GM15510 (cell line): ENCODE results near the gene OSBPL6.

Source experiments
- POLR2A ChIP-seq: IDR thresholded peaks from 3 replicates; pipeline ENCODE4 v1.6.1; 2011; ENCODE audit warnings: borderline replicate concordance; ENCODE audit not compliant: insufficient read length; ENCODE audit errors: extremely low read depth

The OSBPL6 gene

GRCh38 chr2:178225006-178225805, 30.9 kb downstream of the OSBPL6 start:
- TF ChIP-seq POLR2A, result no peak

- TF ChIP-seq POLR2A, result no peak
Measured at GRCh38 chr2:178227187-178227586, 32.9 kb downstream of the OSBPL6 start.

GRCh38 chr2:178229927-178230326, 35.6 kb downstream of the OSBPL6 start:
- TF ChIP-seq POLR2A, result no peak

- no peak for TF ChIP-seq POLR2A
Measured at GRCh38 chr2:178230396-178230795, 36.1 kb downstream of the OSBPL6 start.

GRCh38 chr2:178233428-178233827, 39.1 kb downstream of the OSBPL6 start:
- TF ChIP-seq POLR2A, result no peak

GRCh38 chr2:178234648-178235047, 40.3 kb downstream of the OSBPL6 start:
- TF ChIP-seq POLR2A, result no peak

- no peak for TF ChIP-seq POLR2A
Measured at GRCh38 chr2:178237488-178238153, 43.3 kb downstream of the OSBPL6 start.

- TF ChIP-seq POLR2A, result no peak
Measured at GRCh38 chr2:178238154-178238521, 43.8 kb downstream of the OSBPL6 start.

- TF ChIP-seq POLR2A, result no peak
Measured at GRCh38 chr2:178238750-178239149, 44.4 kb downstream of the OSBPL6 start.

- no peak for TF ChIP-seq POLR2A
Measured at GRCh38 chr2:178241844-178242551, 47.7 kb downstream of the OSBPL6 start.

- TF ChIP-seq POLR2A, result no peak
Measured at GRCh38 chr2:178242552-178242883, 48.2 kb downstream of the OSBPL6 start.

- TF ChIP-seq POLR2A, result no peak
Measured at GRCh38 chr2:178243961-178244360, 49.6 kb downstream of the OSBPL6 start.

GRCh38 chr2:178244777-178245176, 50.5 kb downstream of the OSBPL6 start:
- TF ChIP-seq POLR2A, result no peak

GRCh38 chr2:178246696-178247095, 52.4 kb downstream of the OSBPL6 start:
- TF ChIP-seq POLR2A, result no peak

- no peak for TF ChIP-seq POLR2A
Measured at GRCh38 chr2:178247250-178247649, 52.9 kb downstream of the OSBPL6 start.
